HG02970 (cell line): ENCODE data around the gene FRMD1.

Experiments used
- ATAC-seq: cut with Tn5 transposase; IDR thresholded peaks from one replicate; pipeline ENCODE4 v1.9.1; 2021; ENCODE audit warnings: mild to moderate bottlenecking, moderate library complexity, moderate number of reproducible peaks; ENCODE audit not compliant: unreplicated experiment, low FRiP score

FRMD1 gene

GRCh38 chr6:168015009-168015408, 64.0 kb downstream of the FRMD1 start:
- no peak for ATAC-seq

- ATAC-seq, result no peak
These were observed 64.6 kb downstream of the FRMD1 start for GRCh38 chr6:168014428-168014827.

DNA sequence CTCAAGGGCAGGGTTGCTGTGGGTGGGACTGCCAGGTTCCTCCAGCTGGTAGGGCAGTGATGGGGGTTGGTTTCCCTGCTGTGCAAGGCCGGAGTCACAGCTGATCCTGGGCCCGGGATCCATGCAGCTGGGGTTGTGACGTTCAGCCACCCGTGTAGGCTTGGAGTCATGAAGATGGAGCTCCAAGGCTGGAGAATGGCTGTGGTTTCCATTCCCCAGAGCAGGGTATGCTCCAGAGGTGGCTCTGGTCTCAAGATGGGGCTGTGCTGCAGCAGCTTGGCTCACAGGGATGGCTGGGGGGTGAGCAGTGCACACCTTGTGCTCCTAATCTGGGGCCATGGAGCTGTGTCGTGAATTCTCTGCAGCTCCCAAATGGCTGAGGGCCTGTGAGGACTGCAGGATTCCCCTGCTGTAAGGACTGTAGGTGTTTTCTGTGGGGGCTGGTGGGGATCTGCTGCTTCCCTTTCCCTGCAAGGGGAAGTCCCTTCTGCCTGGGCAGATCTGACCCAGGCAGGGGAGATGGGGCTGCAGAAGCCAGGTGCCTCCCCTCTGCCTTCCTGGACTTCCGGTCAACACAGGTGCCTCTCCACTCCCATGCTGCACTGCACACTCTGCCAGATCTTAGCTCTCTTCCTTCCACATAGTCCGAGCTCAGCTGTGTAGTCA, 65.6 kb downstream of the FRMD1 start:
- no peak for ATAC-seq

DNA sequence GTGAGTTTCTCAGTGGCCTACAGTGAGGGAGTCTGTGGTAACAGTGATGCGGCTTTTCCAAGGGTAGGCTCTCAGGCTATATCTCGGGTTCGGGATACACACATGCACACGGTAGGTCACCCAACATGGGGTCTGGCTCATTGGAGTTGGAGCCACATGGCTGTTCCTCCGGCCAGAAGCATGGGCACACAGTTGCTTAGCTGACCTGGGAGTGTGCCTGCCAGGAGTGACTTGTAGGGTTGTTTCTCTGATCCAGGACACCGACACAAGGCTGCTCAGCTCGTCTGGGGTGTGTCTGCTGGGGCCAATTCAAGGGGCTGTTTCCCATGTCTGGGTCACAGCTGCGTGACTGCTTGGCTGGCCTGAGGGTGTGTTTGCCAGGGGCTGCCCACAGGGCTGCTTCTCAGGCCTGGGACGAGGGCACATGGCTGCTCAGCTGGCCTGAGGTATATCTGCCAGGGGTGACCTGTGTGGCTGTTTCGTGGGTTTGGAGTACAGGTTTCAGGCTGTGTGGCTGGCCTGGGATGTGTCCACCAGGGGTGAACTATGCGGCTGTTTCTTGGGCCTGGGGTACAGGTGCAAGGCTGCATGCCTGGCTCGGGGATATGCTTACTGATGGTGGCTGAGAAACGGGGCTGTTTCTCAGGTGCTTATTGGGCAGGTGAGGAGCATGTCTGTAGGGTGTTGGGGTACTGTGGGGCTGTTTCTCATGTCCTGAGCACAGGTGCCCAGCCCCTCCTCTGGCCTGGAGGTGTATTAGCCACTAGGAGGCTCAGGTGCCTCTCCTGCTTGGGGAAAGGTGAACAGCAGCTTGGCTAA, 66.4 kb downstream of the FRMD1 start:
- ATAC-seq, result no peak

DNA sequence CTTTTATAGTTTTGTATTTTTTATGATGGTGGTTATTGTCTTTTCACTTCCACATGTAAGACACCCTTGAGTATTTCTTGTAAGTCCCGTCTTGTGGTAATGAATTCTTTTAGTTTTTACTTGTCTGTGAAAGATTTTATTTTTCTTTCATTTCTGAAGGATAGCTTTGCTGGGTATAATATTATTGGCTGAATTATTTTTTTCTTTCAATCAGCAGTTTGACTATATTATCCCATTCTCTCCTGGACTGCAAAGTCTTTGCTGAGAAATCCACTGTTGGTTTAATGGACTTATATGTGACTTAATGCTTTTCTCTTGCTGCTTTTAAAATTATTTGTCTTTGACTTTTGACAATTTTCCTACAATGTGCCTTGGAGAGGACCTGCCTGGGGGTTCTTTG, 67.7 kb downstream of the FRMD1 start:
- no peak for ATAC-seq

DNA sequence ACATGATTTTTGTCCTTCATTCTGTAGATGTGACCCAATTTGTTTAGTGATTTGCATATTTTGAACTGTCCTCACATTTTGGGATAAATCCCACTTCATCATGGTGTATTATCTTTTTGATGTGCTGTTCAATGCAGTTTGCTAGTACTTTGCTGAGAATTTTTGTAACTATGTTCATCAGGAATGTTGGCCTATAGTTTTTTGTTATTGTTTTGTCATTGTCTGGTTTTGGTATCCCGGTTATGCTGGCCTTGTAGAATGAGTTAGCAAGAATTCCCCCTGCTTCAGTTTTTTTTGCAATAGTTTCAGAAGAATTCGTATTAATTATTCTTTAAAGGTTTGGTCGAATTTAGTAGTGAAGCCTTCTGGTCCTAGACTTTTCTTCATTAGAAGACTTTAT, 69.7 kb downstream of the FRMD1 start:
- ATAC-seq, result no peak

- ATAC-seq, result no peak
These were observed 71.2 kb downstream of the FRMD1 start for GRCh38 chr6:168007592-168008338.

GRCh38 chr6:168005796-168006195, 73.2 kb downstream of the FRMD1 start:
- ATAC-seq, result no peak

DNA sequence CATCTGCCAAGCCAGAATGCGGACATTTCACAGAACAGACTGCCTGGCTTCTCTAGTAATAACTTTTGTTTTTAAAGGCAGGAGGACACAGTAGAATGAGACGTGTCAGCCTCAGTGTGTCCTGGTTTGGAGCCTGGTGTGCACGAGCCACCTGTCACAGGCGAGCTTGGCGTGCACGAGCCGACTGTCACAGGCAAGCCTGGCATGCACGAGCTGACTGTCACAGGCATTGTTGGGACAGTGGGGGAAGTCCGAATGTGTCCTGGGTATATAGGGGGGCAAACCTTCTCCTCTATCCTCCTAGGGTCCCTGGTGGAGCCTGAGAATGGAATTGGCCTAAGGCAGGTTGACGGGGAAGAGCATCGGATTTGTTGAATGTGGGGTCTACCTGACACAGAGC, 74.1 kb downstream of the FRMD1 start:
- no peak for ATAC-seq

DNA sequence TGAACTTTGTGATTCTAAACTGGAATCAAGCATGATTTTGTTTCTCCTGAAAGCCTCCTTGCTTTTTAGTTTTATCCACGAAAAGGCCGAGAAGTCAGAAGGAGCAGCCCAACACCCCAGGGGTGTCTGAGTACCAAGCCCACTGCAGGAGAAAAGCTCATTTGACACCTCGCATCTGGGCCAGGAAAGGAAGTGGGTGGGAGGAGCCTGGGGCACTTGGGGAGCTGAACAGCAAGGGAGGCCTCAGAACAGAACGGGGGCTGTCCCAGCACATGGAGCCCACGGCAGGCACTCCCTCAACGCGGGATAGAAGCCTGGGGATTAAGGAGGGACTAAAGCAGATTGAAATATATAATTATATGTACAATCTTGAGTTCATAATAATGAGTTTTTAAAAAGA, 75.0 kb downstream of the FRMD1 start:
- no peak for ATAC-seq
